HG03135 (cell line): ENCODE results near the gene CXorf58.

ENCODE experiments used
- ATAC-seq: cut with Tn5 transposase; IDR thresholded peaks from one replicate; pipeline ENCODE4 v1.9.1; 2021; ENCODE audit warnings: mild to moderate bottlenecking, moderate library complexity; ENCODE audit not compliant: unreplicated experiment

CXorf58 gene

GRCh38 chrX:23900220-23900797, 7.5 kb upstream of the CXorf58 start:
- ATAC-seq: no peak

- no peak for ATAC-seq
Measured at GRCh38 chrX:23901060-23901459, 6.7 kb upstream of the CXorf58 start.

GRCh38 chrX:23901805-23902204, 6.0 kb upstream of the CXorf58 start:
- ATAC-seq: peak; percentile 49

- ATAC-seq: no peak
Measured at GRCh38 chrX:23902419-23902818, 5.4 kb upstream of the CXorf58 start.

GRCh38 chrX:23904096-23904495, 3.7 kb upstream of the CXorf58 start:
- no peak for ATAC-seq

- ATAC-seq: peak; percentile 6
Measured at GRCh38 chrX:23907111-23907497, 702 bp upstream of the CXorf58 start.

GRCh38 chrX:23908219-23909004, 606 bp downstream of the CXorf58 start:
- no peak for ATAC-seq

- ATAC-seq: no peak
Measured at GRCh38 chrX:23911126-23911835, 3.5 kb downstream of the CXorf58 start.

GRCh38 chrX:23919148-23919547, 11.3 kb downstream of the CXorf58 start:
- no peak for ATAC-seq

GRCh38 chrX:23919706-23920320, 12.0 kb downstream of the CXorf58 start:
- no peak for ATAC-seq

GRCh38 chrX:23926015-23926414, 18.2 kb downstream of the CXorf58 start:
- ATAC-seq: no peak

GRCh38 chrX:23930894-23931604, 23.2 kb downstream of the CXorf58 start:
- ATAC-seq: no peak

GRCh38 chrX:23932046-23932445, 24.2 kb downstream of the CXorf58 start:
- ATAC-seq: no peak

GRCh38 chrX:23935106-23935505, 27.3 kb downstream of the CXorf58 start:
- no peak for ATAC-seq

GRCh38 chrX:23936180-23936579, 28.4 kb downstream of the CXorf58 start:
- no peak for ATAC-seq

- no peak for ATAC-seq
Measured at GRCh38 chrX:23937100-23937499, 29.3 kb downstream of the CXorf58 start.

- ATAC-seq: no peak
Measured at GRCh38 chrX:23938690-23939089, 30.9 kb downstream of the CXorf58 start.

- no peak for ATAC-seq
Measured at GRCh38 chrX:23939203-23939602, 31.4 kb downstream of the CXorf58 start.

- ATAC-seq: no peak
Measured at GRCh38 chrX:23944234-23944633, 36.4 kb downstream of the CXorf58 start.

GRCh38 chrX:23945206-23945605, 37.4 kb downstream of the CXorf58 start:
- no peak for ATAC-seq

- no peak for ATAC-seq
Measured at GRCh38 chrX:23952391-23952790, 44.6 kb downstream of the CXorf58 start.
